Tibial nerve (tissue), 4 donors: ENCODE data around the gene ALDH6A1.

ENCODE experiments used
- CTCF ChIP-seq, 5 experiments: fragments of 200-600 bp in 3 of 5; fragments of 450-650 bp in 2 of 5; sonication (generic) in 3 of 5; IDR thresholded peaks; one replicate each; pipeline ENCODE4 v1.5.1; 2016 to 2019; ENCODE audit warnings: antibody characterized with exemption in 5 of 5, mild to moderate bottlenecking in 3 of 5, moderate library complexity in 2 of 5
- EP300 ChIP-seq, 2 donors: sonication (generic); formaldehyde crosslinking; IDR thresholded peaks; one replicate each; pipeline ENCODE4 v1.6.1; 2017; ENCODE audit warnings: antibody characterized with exemption in 2 of 2, mild to moderate bottlenecking in 1 of 2
- POLR2A ChIP-seq, 2 donors: fragments of 450-650 bp; IDR thresholded peaks; one replicate each; pipeline ENCODE4 v1.6.1; 2017; ENCODE audit warnings: antibody characterized with exemption in 2 of 2, mild to moderate bottlenecking in 2 of 2, moderate library complexity in 2 of 2

GRCh38 chr14:74083161-74083560, 1.1 kb downstream of the ALDH6A1 start:
- TF ChIP-seq EP300 (IDR thresholded peaks at IDR 0.05), result no peak
- TF ChIP-seq CTCF (IDR thresholded peaks at IDR 0.05), result no peak
- no peak for TF ChIP-seq POLR2A (IDR thresholded peaks at IDR 0.05)
